Measurements from ENCODE around the gene NXF1. TPM values are rescaled to one million over a fixed set of nuclear protein-coding genes. Genes with fewer than 3 reads are reported as not detected.
"Not testable (repeated sequence)": the region's sequence is repeated elsewhere in the genome, so short reads cannot be mapped to it uniquely, and the experiment has no call there.

The NXF1 gene
- total RNA-seq, 2 experiments from 2014 or later: 93.6 to 120 TPM

GRCh38 chr11:62770778-62771143, 34.5 kb downstream of the NXF1 start:
- Mint-ChIP-seq H3K36me3 (peaks cover 14% of the 10 kb centered on the region), H3K27ac (peak overlapping the region; percentile 95), H3K4me1 (peaks cover 30% of the 10 kb centered on the region), H3K27me3 (no peaks in the 10 kb centered on the region), H3K4me3 (peak overlapping the region; percentile 88), H3K9me3 (ENCODE audit: low read depth) (no peaks in the 10 kb centered on the region)
- CTCF ChIA-PET: interaction anchor here (0.7 to 20.9 kb wide), 14 partner anchors 9 to 346 kb away, joined by 3 to 242 read pairs (median 4); partner anchors contain the start of genes BSCL2, GNG3, HNRNPUL2 and LBHD1
- ATAC-seq: peak; percentile 2
- peak; percentile 53 for DNase-seq

- not testable (repeated sequence) for DNase-seq; ATAC-seq; H3K9me3 Mint-ChIP-seq (ENCODE audit: low read depth); H3K36me3 Mint-ChIP-seq; H3K27me3 Mint-ChIP-seq
- CTCF ChIA-PET: interaction anchor here (0.7 to 20.9 kb wide), 12 partner anchors 7 to 102 kb away, joined by 3 to 242 read pairs (median 6); partner anchors contain the start of genes HNRNPUL2, TAF6L, TMEM179B and TTC9C
- H3K27ac Mint-ChIP-seq: peak overlapping the region; percentile 79
- H3K4me3 Mint-ChIP-seq: peak overlapping the region; percentile 95
- peaks cover 17% of the 10 kb centered on the region for H3K4me1 Mint-ChIP-seq
These were observed 44.4 kb downstream of the NXF1 start for GRCh38 chr11:62760867-62761227.

- DNase-seq (no peak), ATAC-seq (no peak)
- Mint-ChIP-seq H3K9me3 (ENCODE audit: low read depth) (no peaks in the 10 kb centered on the region), H3K4me3 (no peak overlapping the region), H3K27ac (no peak overlapping the region), H3K36me3 (peaks cover 2% of the 10 kb centered on the region), H3K4me1 (peaks cover 27% of the 10 kb centered on the region), H3K27me3 (no peaks in the 10 kb centered on the region)
- CTCF ChIA-PET: interaction anchor here (1.2 to 20.9 kb wide), 6 partner anchors 10 to 31 kb away, joined by 3 to 242 read pairs (median 4); partner anchors contain the start of genes HNRNPUL2, TAF6L and TMEM179B
These were observed 47.1 kb downstream of the NXF1 start for GRCh38 chr11:62757846-62758788.

GRCh38 chr11:62755086-62755615, 50.1 kb downstream of the NXF1 start:
- ATAC-seq (no peak), DNase-seq (no peak)
- Mint-ChIP-seq H3K27ac (peak overlapping the region; percentile 2), H3K36me3 (peaks cover 2% of the 10 kb centered on the region), H3K4me3 (peak overlapping the region; percentile 99), H3K4me1 (peaks cover 24% of the 10 kb centered on the region), H3K9me3 (ENCODE audit: low read depth) (no peaks in the 10 kb centered on the region), H3K27me3 (no peaks in the 10 kb centered on the region)
- CTCF ChIA-PET: interaction anchor here (1.1 to 8.2 kb wide), 4 partner anchors 13 to 33 kb away, joined by 3 to 45 read pairs (median 11); partner anchors contain the start of gene TAF6L

GRCh38 chr11:62753736-62754603, 51.3 kb downstream of the NXF1 start, which contains the start of gene ZBTB3:
Gene ZBTB3 (minus strand): TSS chr11:62754160. CDS start chr11:62753664, 496 bp downstream.
- H3K4me3 Mint-ChIP-seq: peak within 1 kb of the TSS; percentile 99
- peak; percentile 98 for ATAC-seq
- H3K27ac Mint-ChIP-seq: peak within 1 kb of the TSS; percentile 99
- H3K4me1 Mint-ChIP-seq: peaks cover 34% of the 10 kb centered on the region
- peaks cover 2% of the 10 kb centered on the region for H3K36me3 Mint-ChIP-seq
- CTCF ChIA-PET: interaction anchor here (0.7 to 8.2 kb wide), 20 partner anchors 8 to 329 kb away, joined by 3 to 45 read pairs (median 5); partner anchors contain the start of genes BSCL2, C11orf98, CSKMT and GNG3
- no peaks in the 10 kb centered on the region for H3K27me3 Mint-ChIP-seq
- no peaks in the 10 kb centered on the region for H3K9me3 Mint-ChIP-seq (ENCODE audit: low read depth)
- DNase-seq: peak; percentile 99

- Mint-ChIP-seq H3K4me1 (peaks cover 37% of the 10 kb centered on the region), H3K4me3 (peak overlapping the region; percentile 99), H3K27ac (peak overlapping the region; percentile 99), H3K9me3 (ENCODE audit: low read depth) (no peaks in the 10 kb centered on the region), H3K27me3 (no peaks in the 10 kb centered on the region), H3K36me3 (peaks cover 2% of the 10 kb centered on the region)
- DNase-seq: no peak
- ATAC-seq: no peak
- CTCF ChIA-PET: interaction anchor here (0.8 to 8.2 kb wide), 18 partner anchors 9 to 329 kb away, joined by 3 to 45 read pairs (median 6); partner anchors contain the start of genes BSCL2, C11orf98, CSKMT and GNG3
These were observed 52.1 kb downstream of the NXF1 start for GRCh38 chr11:62752994-62753735.

- DNase-seq (no peak), ATAC-seq (no peak)
- no peak overlapping the region for H3K4me3 Mint-ChIP-seq
- H3K27ac Mint-ChIP-seq: peak overlapping the region; percentile 24
- no peaks in the 10 kb centered on the region for H3K9me3 Mint-ChIP-seq (ENCODE audit: low read depth)
- CTCF ChIA-PET: interaction anchor here (1.2 to 8.2 kb wide), 9 partner anchors 12 to 128 kb away, joined by 3 to 45 read pairs (median 6); partner anchors contain the start of genes C11orf98, CSKMT, SLC3A2 and TAF6L
- peaks cover 40% of the 10 kb centered on the region for H3K4me1 Mint-ChIP-seq
- no peaks in the 10 kb centered on the region for H3K27me3 Mint-ChIP-seq
- H3K36me3 Mint-ChIP-seq: peaks cover 2% of the 10 kb centered on the region
These were observed 53.0 kb downstream of the NXF1 start for GRCh38 chr11:62752177-62752785.

- not testable (repeated sequence) for H3K9me3 Mint-ChIP-seq (ENCODE audit: low read depth); DNase-seq; H3K27me3 Mint-ChIP-seq; H3K36me3 Mint-ChIP-seq; H3K27ac Mint-ChIP-seq; ATAC-seq; H3K4me3 Mint-ChIP-seq
- CTCF ChIA-PET: interaction anchor here (1.8 to 4.9 kb wide), 2 partner anchors 12 to 37 kb away, joined by 5 to 43 read pairs; partner anchors contain the start of genes POLR2G and TMEM179B
- peaks cover 40% of the 10 kb centered on the region for H3K4me1 Mint-ChIP-seq
These were observed 55.3 kb downstream of the NXF1 start for GRCh38 chr11:62749931-62750330.

GRCh38 chr11:62747475-62748160, 57.6 kb downstream of the NXF1 start:
- H3K4me3 Mint-ChIP-seq: no peak overlapping the region
- no peak for DNase-seq
- no peaks in the 10 kb centered on the region for H3K9me3 Mint-ChIP-seq (ENCODE audit: low read depth)
- H3K4me1 Mint-ChIP-seq: peaks cover 22% of the 10 kb centered on the region
- no peak overlapping the region for H3K27ac Mint-ChIP-seq
- peaks cover 2% of the 10 kb centered on the region for H3K36me3 Mint-ChIP-seq
- CTCF ChIA-PET: interaction anchor here (0.6 to 1.5 kb wide), 7 partner anchors 11 to 155 kb away, joined by 3 to 4 read pairs (median 3); partner anchors contain the start of gene POLR2G
- no peaks in the 10 kb centered on the region for H3K27me3 Mint-ChIP-seq
- no peak for ATAC-seq

Data from activated CD8-positive, alpha-beta memory T cell treated with anti-CD3 and anti-CD28 coated beads, Interleukin-2, amount 10 ng/mL, durations not matched to agents 7 days and 5 days (primary cell).